ENCODE measurements around the gene MCC.

Gene MCC

GRCh38 chr5:113020461-113021273 lies 467.6 kb downstream of the MCC start:
- peak overlapping the region; percentile 50; the same call in 1 of the 2 replicates for H3K27ac ChIP-seq

GRCh38 chr5:113017881-113018635 lies 470.2 kb downstream of the MCC start:
- H3K27ac ChIP-seq: no peak overlapping the region
- TF ChIP-seq CTCF (conservative IDR thresholded peaks at IDR 0.05): no peak

More at GRCh38 chr5:113020461-113021273, 467.6 kb downstream of the MCC start:
- no peak for TF ChIP-seq CTCF (conservative IDR thresholded peaks at IDR 0.05)

- no peak for TF ChIP-seq CTCF (conservative IDR thresholded peaks at IDR 0.05)
- no peak overlapping the region for H3K27ac ChIP-seq
Measured at GRCh38 chr5:113005454-113005853, 482.8 kb downstream of the MCC start.

GRCh38 chr5:113003763-113004162 lies 484.5 kb downstream of the MCC start:
- H3K27ac ChIP-seq: no peak overlapping the region
- no peak for TF ChIP-seq CTCF (conservative IDR thresholded peaks at IDR 0.05)

GRCh38 chr5:113002423-113002822 lies 485.8 kb downstream of the MCC start:
- no peak overlapping the region for H3K27ac ChIP-seq
- no peak for TF ChIP-seq CTCF (conservative IDR thresholded peaks at IDR 0.05)

GRCh38 chr5:113000466-113000865 lies 487.8 kb downstream of the MCC start:
- no peak overlapping the region for H3K27ac ChIP-seq
- no peak for TF ChIP-seq CTCF (conservative IDR thresholded peaks at IDR 0.05)

GRCh38 chr5:112998296-112998695 lies 490.0 kb downstream of the MCC start:
- H3K27ac ChIP-seq: no peak overlapping the region

More at GRCh38 chr5:112998296-112998695, 490.0 kb downstream of the MCC start:
- no peak for TF ChIP-seq CTCF (conservative IDR thresholded peaks at IDR 0.05)
